ENCODE measurements around the gene FLRT1. TPM values are rescaled to one million over a fixed set of nuclear protein-coding genes. Genes with fewer than 3 reads are reported as not detected.

FLRT1 gene
- total RNA-seq, 1 donor, result under 0.01 TPM

DNA sequence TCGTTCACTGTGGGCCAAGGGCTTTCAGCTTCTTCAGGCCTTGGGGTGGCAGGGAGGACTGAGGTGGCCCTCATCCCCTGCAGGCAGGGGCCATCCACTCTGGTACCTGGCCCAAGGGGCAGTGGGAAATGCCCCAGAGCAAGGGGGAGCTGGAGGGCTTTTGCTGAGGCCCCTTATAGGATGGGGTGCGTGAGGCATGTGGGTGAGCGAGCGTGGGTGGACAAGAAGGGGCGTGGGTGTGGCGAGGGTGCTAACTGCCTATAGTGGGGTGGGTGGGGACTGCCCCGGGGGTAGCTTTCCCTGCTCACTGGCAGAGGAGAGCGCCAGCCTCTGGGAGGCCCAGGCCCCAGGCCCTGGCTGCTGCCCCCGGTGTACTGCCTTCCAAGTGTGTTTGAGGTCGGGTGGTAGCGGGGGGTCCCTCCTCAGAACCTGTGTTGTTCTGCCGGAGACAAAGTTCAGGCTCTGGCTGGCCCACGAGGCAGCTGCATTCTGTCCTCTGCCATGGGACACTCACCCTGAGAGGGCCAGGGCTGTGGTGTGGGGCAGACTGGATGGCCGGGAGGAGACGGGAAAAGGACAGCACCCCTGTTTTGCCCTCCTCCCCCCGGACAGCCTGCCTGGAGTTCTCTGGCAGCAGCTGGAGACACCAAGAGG is 3.4 kb downstream of the FLRT1 start:
- DNase-seq (ENCODE audit: low read depth), result no peak
- no peak overlapping the region for H3K4me3 ChIP-seq (ENCODE audit: low read depth, low read length)
- no peak for TF ChIP-seq CTCF (IDR thresholded peaks at IDR 0.05; ENCODE audit: insufficient read depth, low read depth, low read length)

DNA sequence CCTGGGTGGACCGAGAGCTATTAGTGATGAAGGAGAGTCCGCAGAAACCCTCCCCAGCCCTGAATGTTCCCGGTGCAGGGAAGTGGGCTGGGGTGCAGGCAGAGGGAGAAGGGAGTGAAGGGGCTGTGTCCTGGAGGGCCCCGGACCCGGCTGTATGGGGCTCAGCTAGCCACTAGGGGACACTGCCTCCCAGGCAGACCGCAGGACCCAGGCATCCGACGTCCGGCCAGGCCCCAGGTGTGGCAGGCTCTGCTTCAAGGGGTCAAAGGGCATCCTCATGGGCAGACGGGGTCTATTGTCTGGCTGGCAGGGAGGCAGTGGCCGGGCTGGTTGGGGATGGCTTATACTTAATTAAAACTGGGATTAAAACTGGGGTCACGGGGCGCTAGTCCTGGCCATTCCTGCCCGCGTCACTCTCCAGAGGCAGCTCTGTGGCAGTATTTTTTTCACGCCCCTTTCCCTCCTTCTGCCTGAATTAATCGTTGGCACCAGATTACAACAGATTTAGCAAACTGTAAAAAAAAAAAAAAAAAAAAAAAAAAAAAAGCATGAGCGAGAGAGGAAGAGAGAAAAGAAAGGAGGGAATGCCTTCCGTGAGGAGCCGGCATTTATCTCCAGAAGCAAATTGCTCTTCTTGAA is 5.1 kb downstream of the FLRT1 start:
- no peak for DNase-seq (ENCODE audit: low read depth)
- peak; percentile 60 for TF ChIP-seq CTCF (IDR thresholded peaks at IDR 0.05; ENCODE audit: insufficient read depth, low read depth, low read length)
- no peak overlapping the region for H3K4me3 ChIP-seq (ENCODE audit: low read depth, low read length)

DNA sequence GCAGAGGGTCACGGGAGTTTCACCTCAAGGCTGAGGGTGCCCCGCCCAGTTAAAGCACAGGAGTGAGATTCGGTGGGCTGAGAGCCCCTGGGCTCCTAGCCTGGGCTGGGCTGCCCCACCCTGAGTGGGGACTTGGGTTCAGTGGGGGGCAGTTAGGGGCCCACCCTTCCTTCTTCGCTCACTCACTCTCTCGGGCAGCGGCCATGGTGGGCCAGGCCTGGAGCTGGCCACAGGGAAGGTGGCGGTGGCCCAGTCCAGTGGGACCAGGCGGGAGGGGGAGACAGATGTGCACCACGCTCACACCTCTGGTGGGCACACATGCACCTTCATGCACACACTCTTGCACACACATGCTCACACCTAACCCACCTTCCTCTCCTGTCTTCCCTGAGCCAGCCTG is 6.1 kb downstream of the FLRT1 start:
- DNase-seq (ENCODE audit: low read depth), result no peak
- no peak for TF ChIP-seq CTCF (IDR thresholded peaks at IDR 0.05; ENCODE audit: insufficient read depth, low read depth, low read length)
- no peak overlapping the region for H3K4me3 ChIP-seq (ENCODE audit: low read depth, low read length)

GRCh38 chr11:64042301-64042700 is 6.6 kb downstream of the FLRT1 start:
- no peak overlapping the region for H3K4me3 ChIP-seq (ENCODE audit: low read depth, low read length)
- no peak for TF ChIP-seq CTCF (IDR thresholded peaks at IDR 0.05; ENCODE audit: insufficient read depth, low read depth, low read length)
- DNase-seq (ENCODE audit: low read depth), result no peak

DNA sequence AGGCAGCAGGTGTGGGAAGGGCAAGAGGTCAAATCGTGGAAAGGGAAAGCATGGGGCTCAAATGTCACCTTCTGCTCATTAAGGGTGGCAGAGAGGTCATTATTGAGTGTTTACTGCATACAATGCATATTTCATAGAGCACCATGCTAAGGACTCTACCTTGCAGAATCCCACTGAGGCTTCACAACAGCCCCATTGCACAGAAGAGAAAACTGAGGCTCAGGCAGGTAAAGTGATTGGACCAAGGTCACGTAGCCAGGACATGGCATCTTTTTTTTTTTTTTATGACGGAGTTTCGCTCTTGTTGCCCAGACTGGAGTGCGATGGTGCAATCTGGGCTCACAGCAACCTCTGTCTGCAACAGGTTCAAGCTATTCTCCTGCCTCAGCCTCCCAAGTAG is 7.8 kb downstream of the FLRT1 start:
- TF ChIP-seq CTCF (IDR thresholded peaks at IDR 0.05; ENCODE audit: insufficient read depth, low read depth, low read length), result no peak
- DNase-seq (ENCODE audit: low read depth), result no peak
- H3K4me3 ChIP-seq (ENCODE audit: low read depth, low read length), result no peak overlapping the region

GRCh38 chr11:64044730-64045393 is 9.1 kb downstream of the FLRT1 start:
- DNase-seq (ENCODE audit: low read depth), result no peak
- TF ChIP-seq CTCF (IDR thresholded peaks at IDR 0.05; ENCODE audit: insufficient read depth, low read depth, low read length), result no peak
- no peak overlapping the region for H3K4me3 ChIP-seq (ENCODE audit: low read depth, low read length)

Data from fibroblast of villous mesenchyme (primary cell).